ENCODE data around the gene FBXO21. TPM values are rescaled to one million over a fixed set of nuclear protein-coding genes. Genes with fewer than 3 reads are reported as not detected.

FBXO21 gene
- polyA plus RNA-seq, 1 donor (not counting 4 experiments of a cell fraction or from before 2014, with no cell fraction given): 21.9 TPM

DNA sequence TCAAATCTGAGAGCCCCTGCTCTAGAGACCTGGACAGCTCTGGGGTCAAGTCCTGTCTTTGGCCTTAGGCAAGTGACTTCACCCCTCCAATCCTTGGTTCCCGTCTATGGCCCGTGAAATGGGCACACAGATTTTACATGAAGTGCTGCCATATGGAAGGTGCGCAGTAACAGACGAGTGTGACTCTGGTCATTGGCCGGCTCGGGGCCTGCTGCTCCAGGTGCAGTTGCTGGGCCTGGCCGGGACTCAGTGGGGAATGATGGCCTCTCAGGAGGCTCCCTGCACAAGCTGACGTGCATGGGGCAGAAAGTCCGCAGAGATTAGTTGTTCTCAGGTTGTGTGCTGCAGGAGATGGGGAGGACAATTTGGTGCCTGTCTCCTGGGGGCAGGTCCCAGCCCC is 77.0 kb downstream of the FBXO21 start:
- Histone ChIP-seq H3K9ac (ENCODE audit: control insufficient read depth, extremely low read depth, insufficient read depth, low read length) (no peak overlapping the region), H3K4me3 (ENCODE audit: control insufficient read depth in 2 of 3, extremely low read depth in 1 of 3, insufficient read depth in 2 of 3, low read depth in 1 of 3, low read length in 3 of 3) (no peak overlapping the region), H3K9me1 (ENCODE audit: control insufficient read depth, extremely low read depth, insufficient read depth, low read length) (no peaks in the 10 kb centered on the region), H3K36me3 (ENCODE audit: control insufficient read depth in 2 of 2, extremely low read depth in 1 of 2, insufficient read depth in 2 of 2, low read length in 2 of 2) (no peaks in the 10 kb centered on the region), H3K27me3 (ENCODE audit: control insufficient read depth, extremely low read depth, insufficient read depth, low read length) (peaks cover 9% of the 10 kb centered on the region), H3K4me2 (ENCODE audit: control insufficient read depth, extremely low read depth, insufficient read depth, low read depth, low read length) (no peak overlapping the region), H2AFZ (ENCODE audit: control insufficient read depth, low read length) (no peak overlapping the region), H3K9me3 (ENCODE audit: control insufficient read depth, low read depth, low read length) (no peaks in the 10 kb centered on the region), H4K20me1 (ENCODE audit: control insufficient read depth, extremely low read depth, insufficient read depth, low read length) (no peaks in the 10 kb centered on the region), H3K79me2 (ENCODE audit: control insufficient read depth, insufficient read depth, low read length) (no peaks in the 10 kb centered on the region), H3K27ac (ENCODE audit: control insufficient read depth, insufficient read depth, low read length) (no peak overlapping the region), H3K4me1 (ENCODE audit: control insufficient read depth, extremely low read depth, insufficient read depth, low read length) (no peaks in the 10 kb centered on the region)
- DNase-seq (ENCODE audit: low read depth, low spot score) (no peak), FAIRE-seq (no peak)
- no peak for TF ChIP-seq EZH2 (IDR thresholded peaks at IDR 0.05; ENCODE audit: low read length)
- TF ChIP-seq, protein P1, sequence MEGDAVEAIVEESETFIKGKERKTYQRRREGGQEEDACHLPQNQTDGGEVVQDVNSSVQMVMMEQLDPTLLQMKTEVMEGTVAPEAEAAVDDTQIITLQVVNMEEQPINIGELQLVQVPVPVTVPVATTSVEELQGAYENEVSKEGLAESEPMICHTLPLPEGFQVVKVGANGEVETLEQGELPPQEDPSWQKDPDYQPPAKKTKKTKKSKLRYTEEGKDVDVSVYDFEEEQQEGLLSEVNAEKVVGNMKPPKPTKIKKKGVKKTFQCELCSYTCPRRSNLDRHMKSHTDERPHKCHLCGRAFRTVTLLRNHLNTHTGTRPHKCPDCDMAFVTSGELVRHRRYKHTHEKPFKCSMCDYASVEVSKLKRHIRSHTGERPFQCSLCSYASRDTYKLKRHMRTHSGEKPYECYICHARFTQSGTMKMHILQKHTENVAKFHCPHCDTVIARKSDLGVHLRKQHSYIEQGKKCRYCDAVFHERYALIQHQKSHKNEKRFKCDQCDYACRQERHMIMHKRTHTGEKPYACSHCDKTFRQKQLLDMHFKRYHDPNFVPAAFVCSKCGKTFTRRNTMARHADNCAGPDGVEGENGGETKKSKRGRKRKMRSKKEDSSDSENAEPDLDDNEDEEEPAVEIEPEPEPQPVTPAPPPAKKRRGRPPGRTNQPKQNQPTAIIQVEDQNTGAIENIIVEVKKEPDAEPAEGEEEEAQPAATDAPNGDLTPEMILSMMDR (optimal IDR thresholded peaks at IDR 0.05 in 1 of 3, IDR thresholded peaks at IDR 0.05 in 1 of 3, conservative IDR thresholded peaks at IDR 0.05 in 1 of 3; ENCODE audit: extremely low read depth in 1 of 3, insufficient read depth in 2 of 3, low read length in 3 of 3): no peak
- dilution Hi-C loops (cut with MboI; ENCODE audit: extremely low pct_ligation_motif_present, low sequenced_read_pairs): no loop called here

DNA sequence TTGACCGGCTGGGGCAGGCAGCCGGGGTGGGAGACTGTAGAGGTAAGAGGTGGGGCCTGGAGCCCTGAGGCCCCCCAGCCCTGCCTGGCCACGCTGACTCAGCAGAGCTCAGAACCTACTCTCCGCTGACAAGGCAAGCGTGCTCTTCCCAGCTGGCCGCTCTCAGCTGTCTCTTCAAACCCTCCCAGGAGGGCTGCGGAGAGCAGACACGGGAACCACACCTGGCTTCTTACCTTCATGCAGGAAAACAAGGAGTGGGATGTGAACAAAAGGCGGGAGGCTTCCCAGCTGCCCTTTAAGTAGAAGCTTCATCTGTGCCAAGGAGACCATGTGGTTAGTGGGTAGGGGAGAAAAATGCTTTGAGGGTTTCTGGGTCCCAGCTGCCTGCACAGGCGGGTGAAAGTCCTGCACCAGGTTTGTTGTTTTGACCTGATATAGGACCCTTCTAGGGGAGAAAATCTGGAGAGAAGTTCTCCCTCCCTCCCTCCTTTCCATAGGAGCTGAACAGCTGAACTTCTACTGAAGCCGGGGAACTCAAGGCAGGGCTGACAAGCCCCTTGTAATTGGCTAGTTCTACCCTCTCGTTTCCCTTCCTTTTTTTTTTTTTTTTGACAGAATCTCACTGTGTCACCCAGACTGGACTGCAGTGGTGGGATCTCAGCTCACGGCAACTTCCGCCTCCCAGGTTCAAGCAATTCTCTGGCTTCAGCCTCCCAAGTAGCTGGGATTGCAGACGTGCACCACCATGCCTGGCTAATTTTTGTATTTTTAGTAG is 78.3 kb downstream of the FBXO21 start:
- dilution Hi-C loops (cut with MboI; ENCODE audit: extremely low pct_ligation_motif_present, low sequenced_read_pairs): no loop called here
- no peaks in the 10 kb centered on the region for H3K79me2 ChIP-seq (ENCODE audit: control insufficient read depth, insufficient read depth, low read length)
- FAIRE-seq (no peak), DNase-seq (ENCODE audit: low read depth, low spot score) (no peak)
- H3K4me3 ChIP-seq (ENCODE audit: control insufficient read depth in 2 of 3, extremely low read depth in 1 of 3, insufficient read depth in 2 of 3, low read depth in 1 of 3, low read length in 3 of 3): no peak overlapping the region
- H3K27me3 ChIP-seq (ENCODE audit: control insufficient read depth, extremely low read depth, insufficient read depth, low read length): peaks cover 9% of the 10 kb centered on the region
- no peak overlapping the region for H2AFZ ChIP-seq (ENCODE audit: control insufficient read depth, low read length)
- no peak overlapping the region for H3K4me2 ChIP-seq (ENCODE audit: control insufficient read depth, extremely low read depth, insufficient read depth, low read depth, low read length)
- H3K4me1 ChIP-seq (ENCODE audit: control insufficient read depth, extremely low read depth, insufficient read depth, low read length): no peaks in the 10 kb centered on the region
- TF ChIP-seq, protein P1 (optimal IDR thresholded peaks at IDR 0.05 in 1 of 3, IDR thresholded peaks at IDR 0.05 in 1 of 3, conservative IDR thresholded peaks at IDR 0.05 in 1 of 3; ENCODE audit: extremely low read depth in 1 of 3, insufficient read depth in 2 of 3, low read length in 3 of 3): no peak
- TF ChIP-seq EZH2 (IDR thresholded peaks at IDR 0.05; ENCODE audit: low read length): no peak
- H3K9ac ChIP-seq (ENCODE audit: control insufficient read depth, extremely low read depth, insufficient read depth, low read length): no peak overlapping the region
- no peaks in the 10 kb centered on the region for H3K9me1 ChIP-seq (ENCODE audit: control insufficient read depth, extremely low read depth, insufficient read depth, low read length)
- no peaks in the 10 kb centered on the region for H3K36me3 ChIP-seq (ENCODE audit: control insufficient read depth in 2 of 2, extremely low read depth in 1 of 2, insufficient read depth in 2 of 2, low read length in 2 of 2)
- H3K9me3 ChIP-seq (ENCODE audit: control insufficient read depth, low read depth, low read length): no peaks in the 10 kb centered on the region
- no peaks in the 10 kb centered on the region for H4K20me1 ChIP-seq (ENCODE audit: control insufficient read depth, extremely low read depth, insufficient read depth, low read length)
- H3K27ac ChIP-seq (ENCODE audit: control insufficient read depth, insufficient read depth, low read length): no peak overlapping the region
